Activated CD8-positive, alpha-beta T cell treated with anti-CD3 and anti-CD28 coated beads for 36 hours (primary cell): ENCODE data around the gene HNRNPA2B1. TPM values are rescaled to one million over a fixed set of nuclear protein-coding genes. Genes with fewer than 3 reads are reported as not detected.

Experiments
- ATAC-seq: fragments of 200-7000 bp; cut with Tn5 transposase; one replicate; pipeline ENCODE4 v1.10.0; 2021; ENCODE audit warnings: mild to moderate bottlenecking, moderate library complexity
- CTCF ChIA-PET: fragments of 350-600 bp; sonication (Branson Sonifier 250); formaldehyde crosslinking; loops from one replicate; lab custom pipeline; 2021; ENCODE audit warnings: antibody characterized with exemption; lab: Charles Lee
- POLR2A ChIA-PET: fragments of 350-600 bp; sonication (Branson Sonifier 250); formaldehyde crosslinking; loops from one replicate; lab custom pipeline; 2021; ENCODE audit warnings: antibody characterized with exemption; lab: Charles Lee
- DNase-seq: peaks from one replicate; pipeline ENCODE4 v3.0.0-alpha.2; 2020
- H3K27ac Mint-ChIP-seq: one replicate; pipeline ENCODE4 v1.8.0; 2021; ENCODE audit warnings: mild to moderate bottlenecking, mixed read lengths
- H3K27me3 Mint-ChIP-seq: one replicate; pipeline ENCODE4 v1.8.0; 2021; ENCODE audit warnings: mixed read lengths
- H3K36me3 Mint-ChIP-seq: one replicate; pipeline ENCODE4 v1.8.0; 2021; ENCODE audit warnings: low read depth, mixed read lengths
- H3K4me1 Mint-ChIP-seq: one replicate; pipeline ENCODE4 v1.8.0; 2021; ENCODE audit warnings: low read depth, mixed read lengths
- H3K4me3 Mint-ChIP-seq: one replicate; pipeline ENCODE4 v1.8.0; 2021; ENCODE audit warnings: mild to moderate bottlenecking, moderate library complexity, mixed read lengths
- H3K9me3 Mint-ChIP-seq: one replicate; pipeline ENCODE4 v1.8.0; 2021; ENCODE audit warnings: mixed read lengths
- intact Hi-C: fragments of 100-400 bp; cut with micrococcal nuclease; formaldehyde crosslinking; loops from one replicate; pipeline ENCODE4 v1.10.0; 2022
- total RNA-seq, 2 experiments: library from RNA; stranded (reverse); gene quantifications; one replicate each; pipeline ENCODE4 v1.2.3, GENCODE V29; 2021
- TF ChIP-seq, protein P1 (sequence below): fragments of 200-600 bp; IDR thresholded peaks from one replicate; pipeline ENCODE4 v1.8.0; 2022; ENCODE audit warnings: antibody characterized with exemption, mild to moderate bottlenecking

The HNRNPA2B1 gene
- total RNA-seq, 2 experiments from 2014 or later, result 871 to 893 TPM

DNA sequence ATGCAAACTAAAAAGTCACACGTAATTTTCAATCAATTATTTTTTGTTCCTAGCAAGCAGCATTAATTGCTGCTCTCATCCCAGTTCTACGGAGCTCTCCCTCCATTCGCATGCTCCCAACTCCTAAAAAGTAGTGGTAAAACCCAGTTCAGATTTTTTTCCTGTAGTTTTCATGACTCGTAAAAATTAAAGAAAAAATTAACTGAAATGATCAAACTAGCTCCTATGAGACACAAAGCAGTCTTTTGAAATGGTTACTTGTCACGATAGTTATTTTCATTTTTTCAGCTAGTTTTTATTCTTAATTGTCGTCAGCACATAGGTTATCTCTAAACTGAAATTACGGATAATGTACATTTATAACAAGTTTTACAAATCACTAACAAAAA lies 1.8 kb downstream of the HNRNPA2B1 start:
- peaks cover 33% of the 10 kb centered on the region for H3K4me1 Mint-ChIP-seq
- ATAC-seq (no peak), DNase-seq (no peak)
- CTCF ChIA-PET, result interaction anchor here (1.0 to 10.3 kb wide), 10 partner anchors 10 to 333 kb away, joined by 3 to 141 read pairs (median 6); no protein-coding TSS in a partner anchor
- peak overlapping the region; percentile 100 for H3K27ac Mint-ChIP-seq
- intact Hi-C loops, result no loop called here
- TF ChIP-seq, protein P1, sequence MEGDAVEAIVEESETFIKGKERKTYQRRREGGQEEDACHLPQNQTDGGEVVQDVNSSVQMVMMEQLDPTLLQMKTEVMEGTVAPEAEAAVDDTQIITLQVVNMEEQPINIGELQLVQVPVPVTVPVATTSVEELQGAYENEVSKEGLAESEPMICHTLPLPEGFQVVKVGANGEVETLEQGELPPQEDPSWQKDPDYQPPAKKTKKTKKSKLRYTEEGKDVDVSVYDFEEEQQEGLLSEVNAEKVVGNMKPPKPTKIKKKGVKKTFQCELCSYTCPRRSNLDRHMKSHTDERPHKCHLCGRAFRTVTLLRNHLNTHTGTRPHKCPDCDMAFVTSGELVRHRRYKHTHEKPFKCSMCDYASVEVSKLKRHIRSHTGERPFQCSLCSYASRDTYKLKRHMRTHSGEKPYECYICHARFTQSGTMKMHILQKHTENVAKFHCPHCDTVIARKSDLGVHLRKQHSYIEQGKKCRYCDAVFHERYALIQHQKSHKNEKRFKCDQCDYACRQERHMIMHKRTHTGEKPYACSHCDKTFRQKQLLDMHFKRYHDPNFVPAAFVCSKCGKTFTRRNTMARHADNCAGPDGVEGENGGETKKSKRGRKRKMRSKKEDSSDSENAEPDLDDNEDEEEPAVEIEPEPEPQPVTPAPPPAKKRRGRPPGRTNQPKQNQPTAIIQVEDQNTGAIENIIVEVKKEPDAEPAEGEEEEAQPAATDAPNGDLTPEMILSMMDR, result no peak
- H3K4me3 Mint-ChIP-seq, result peak overlapping the region; percentile 100
- no peaks in the 10 kb centered on the region for H3K9me3 Mint-ChIP-seq
- peaks cover 3% of the 10 kb centered on the region for H3K27me3 Mint-ChIP-seq
- POLR2A ChIA-PET, result interaction anchor here (0.8 to 19.0 kb wide), 20 partner anchors 8 to 167 kb away, joined by 3 to 588 read pairs (median 4); partner anchors contain the start of genes NFE2L3 and SNX10
- H3K36me3 Mint-ChIP-seq, result peaks cover 78% of the 10 kb centered on the region

DNA sequence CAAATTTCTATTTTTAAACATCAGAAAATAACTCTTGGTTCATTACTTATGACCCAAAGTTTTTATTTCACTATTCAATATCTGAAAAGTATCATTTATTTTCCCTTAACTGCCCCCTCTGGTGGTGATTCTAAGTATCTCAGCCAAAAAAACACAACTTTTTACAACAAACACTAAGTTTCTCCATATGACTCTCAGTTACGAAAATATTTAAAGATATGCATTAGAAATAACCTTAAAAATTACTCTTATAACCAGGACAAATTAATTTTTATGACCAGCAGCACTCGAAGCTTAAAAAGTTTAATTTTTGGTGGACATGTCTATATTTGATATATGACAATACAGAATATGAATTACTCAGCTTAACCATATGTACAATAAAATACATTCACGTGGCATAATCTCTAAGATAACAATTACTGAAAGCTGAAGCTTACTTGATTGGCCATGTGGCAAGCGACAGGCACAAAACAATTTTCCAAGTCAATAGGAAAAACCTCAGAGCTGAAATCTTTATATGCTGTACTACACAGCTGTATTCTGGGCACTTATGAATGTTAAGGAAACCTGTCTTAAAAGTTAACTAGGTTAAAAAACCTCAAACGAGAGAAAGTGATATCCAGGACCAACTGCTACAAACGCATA lies 2.3 kb downstream of the HNRNPA2B1 start:
- no peak for ATAC-seq
- H3K27me3 Mint-ChIP-seq, result peaks cover 3% of the 10 kb centered on the region
- ChIA-PET CTCF (interaction anchor here (1.0 to 10.3 kb wide), 9 partner anchors 9 to 167 kb away, joined by 3 to 141 read pairs (median 6); no protein-coding TSS in a partner anchor), POLR2A (interaction anchor here (0.8 to 19.0 kb wide), 20 partner anchors 9 to 1073 kb away, joined by 3 to 588 read pairs (median 4); partner anchors contain the start of genes CYCS, NFE2L3 and SNX10)
- peak overlapping the region; percentile 100 for H3K4me3 Mint-ChIP-seq
- H3K27ac Mint-ChIP-seq, result peak overlapping the region; percentile 100
- intact Hi-C loops, result no loop called here
- H3K36me3 Mint-ChIP-seq, result peaks cover 78% of the 10 kb centered on the region
- TF ChIP-seq, protein P1, result peak; percentile 83
- no peak for DNase-seq
- no peaks in the 10 kb centered on the region for H3K9me3 Mint-ChIP-seq
- H3K4me1 Mint-ChIP-seq, result peaks cover 38% of the 10 kb centered on the region

DNA sequence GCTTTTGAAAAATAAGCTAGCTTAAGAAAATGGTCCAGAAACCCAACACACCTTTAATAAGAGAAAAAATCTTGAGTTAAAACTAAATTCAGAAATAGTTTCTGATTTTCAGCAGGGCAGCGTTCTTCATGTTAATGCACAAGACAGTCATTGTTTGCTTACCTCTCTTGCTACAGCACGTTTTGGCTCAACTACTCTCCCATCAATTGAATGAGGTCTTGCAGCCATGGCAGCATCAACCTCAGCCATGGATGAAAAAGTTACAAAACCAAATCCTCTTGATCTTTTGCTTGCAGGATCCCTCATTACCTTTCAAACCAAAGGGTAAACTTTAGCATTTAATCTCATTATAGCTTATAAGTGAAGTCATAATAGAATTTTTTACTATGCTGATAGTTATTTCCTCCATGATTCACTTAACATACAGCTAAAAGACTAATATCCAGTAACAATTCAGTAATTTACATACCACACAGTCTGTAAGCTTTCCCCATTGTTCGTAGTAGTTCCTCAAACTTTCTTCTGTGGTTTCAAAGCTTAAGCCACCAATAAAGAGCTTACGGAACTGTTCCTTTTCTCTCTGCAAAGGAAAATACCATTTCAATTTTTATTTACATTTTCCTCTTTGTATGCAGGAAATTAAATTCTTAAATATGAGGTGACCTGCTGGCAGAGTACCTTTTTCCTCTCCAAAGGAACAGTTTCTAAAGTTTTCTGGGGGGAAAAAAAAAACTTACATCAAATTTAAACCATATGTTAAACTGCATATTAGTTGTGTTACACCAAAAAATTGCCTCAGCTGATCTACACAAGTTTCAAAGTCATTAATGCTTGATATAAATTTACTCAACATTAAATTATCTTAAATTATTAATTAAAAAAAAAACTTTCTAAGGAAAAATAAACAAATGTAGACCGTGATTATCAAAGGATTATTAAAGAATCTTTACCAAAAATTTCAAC lies 3.1 kb downstream of the HNRNPA2B1 start:
- POLR2A ChIA-PET, result interaction anchor here (0.8 to 19.9 kb wide), 20 partner anchors 2 to 1072 kb away, joined by 3 to 588 read pairs (median 4); partner anchors contain the start of genes CBX3, CYCS, HNRNPA2B1 and NFE2L3
- Mint-ChIP-seq H3K27me3 (peaks cover 3% of the 10 kb centered on the region), H3K4me3 (peak overlapping the region; percentile 100), H3K4me1 (peaks cover 46% of the 10 kb centered on the region), H3K9me3 (no peaks in the 10 kb centered on the region), H3K27ac (peak overlapping the region; percentile 100), H3K36me3 (peaks cover 80% of the 10 kb centered on the region)
- TF ChIP-seq, protein P1, result no peak
- intact Hi-C loops, result no loop called here
- ATAC-seq (no peak), DNase-seq (no peak)
- CTCF ChIA-PET, result interaction anchor here (0.6 to 10.3 kb wide), 13 partner anchors 9 to 305 kb away, joined by 3 to 141 read pairs (median 6); no protein-coding TSS in a partner anchor

DNA sequence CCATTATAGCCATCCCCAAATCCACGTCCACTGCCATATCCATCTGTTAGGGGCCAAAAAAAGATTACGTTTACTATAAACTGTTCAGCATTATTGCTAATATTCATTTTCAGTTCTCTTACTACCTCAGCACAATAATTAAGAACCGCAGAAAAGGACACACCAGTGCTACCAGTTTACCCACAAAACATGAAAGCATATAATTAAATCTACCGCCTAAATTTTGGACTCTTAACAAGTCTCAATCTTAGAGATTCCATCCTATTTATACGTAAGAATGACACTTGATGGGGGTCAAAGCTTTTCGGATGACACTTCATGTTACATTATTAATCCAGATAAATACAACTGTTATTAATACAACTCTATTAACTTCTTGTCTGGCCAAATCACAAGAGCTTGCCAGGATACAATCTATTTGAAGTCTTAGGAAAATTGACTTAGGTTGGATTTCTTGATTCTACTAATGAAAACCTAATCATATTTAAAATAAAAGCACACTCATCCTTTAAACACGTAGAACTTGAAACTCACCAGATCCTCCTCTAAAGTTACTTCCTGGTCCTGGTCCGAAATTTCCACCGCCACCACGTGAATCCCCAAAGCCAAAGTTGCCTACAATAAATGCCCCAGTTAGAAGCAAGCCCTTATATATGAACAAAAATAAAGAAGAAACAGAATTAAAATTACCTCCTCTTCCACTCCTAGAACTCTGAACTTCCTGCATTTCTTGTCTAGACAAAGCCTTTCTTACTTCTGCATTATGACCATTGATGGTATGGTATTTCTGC lies 4.5 kb downstream of the HNRNPA2B1 start:
- Mint-ChIP-seq H3K4me1 (peaks cover 59% of the 10 kb centered on the region), H3K27ac (peak overlapping the region; percentile 94), H3K27me3 (peaks cover 3% of the 10 kb centered on the region), H3K9me3 (no peaks in the 10 kb centered on the region), H3K4me3 (peak overlapping the region; percentile 100), H3K36me3 (peaks cover 92% of the 10 kb centered on the region)
- DNase-seq (no peak), ATAC-seq (no peak)
- intact Hi-C loops, result no loop called here
- TF ChIP-seq, protein P1, result no peak
- POLR2A ChIA-PET, result interaction anchor here (0.8 to 19.9 kb wide), 10 partner anchors 4 to 117 kb away, joined by 3 to 588 read pairs (median 4); partner anchors contain the start of genes CBX3, HNRNPA2B1, NFE2L3 and SNX10
- CTCF ChIA-PET, result interaction anchor here (0.6 to 10.3 kb wide), 6 partner anchors 14 to 303 kb away, joined by 3 to 141 read pairs (median 4); no protein-coding TSS in a partner anchor
